Ascending aorta (tissue), 2 donors: ENCODE measurements around the gene C10orf88. TPM values are rescaled to one million over a fixed set of nuclear protein-coding genes. Genes with fewer than 3 reads are reported as not detected.

Source experiments
- DNase-seq, 2 donors: peaks; one replicate each; pipeline ENCODE4 v3.0.0-alpha.2; 2019; ENCODE audit warnings: low spot score in 2 of 2
- H3K27ac ChIP-seq, 2 donors: fragments of 200-600 bp; sonication (generic); one replicate each; pipeline ENCODE4 v1.5.1; 2016 to 2017; ENCODE audit warnings: mild to moderate bottlenecking in 1 of 2
- H3K27me3 ChIP-seq: fragments of 200-600 bp; sonication (generic); one replicate; pipeline ENCODE4 v1.5.1; 2017
- H3K36me3 ChIP-seq, 2 donors: fragments of 200-600 bp; sonication (generic); one replicate each; pipeline ENCODE4 v1.5.1; 2016
- H3K4me1 ChIP-seq, 2 donors: fragments of 200-600 bp; sonication (generic); one replicate each; pipeline ENCODE4 v1.5.1; 2016 to 2017; ENCODE audit warnings: mild to moderate bottlenecking in 1 of 2
- H3K4me3 ChIP-seq, 2 donors: fragments of 200-600 bp; sonication (generic); one replicate each; pipeline ENCODE4 v1.5.1; 2016 to 2017; ENCODE audit warnings: mild to moderate bottlenecking in 1 of 2
- H3K9me3 ChIP-seq, 2 donors: fragments of 200-600 bp; sonication (generic); one replicate each; pipeline ENCODE4 v1.5.1; 2016
- CTCF ChIP-seq, 3 experiments: fragments of 200-600 bp in 2 of 3; fragments of 450-650 bp in 1 of 3; sonication (generic) in 2 of 3; IDR thresholded peaks; one replicate each; pipeline ENCODE4 v1.5.1; 2016 to 2019; ENCODE audit warnings: antibody characterized with exemption in 3 of 3, mild to moderate bottlenecking in 1 of 3, moderate library complexity in 1 of 3
- intact Hi-C: fragments of 100-400 bp; cut with DNase I; formaldehyde crosslinking; loops from one replicate; pipeline ENCODE4 v1.15.1; 2023
- total RNA-seq: library from RNA; depleted of rRNA; stranded (reverse); fragments of >200 nt; gene quantifications from one replicate; pipeline ENCODE4 v1.1.0, GENCODE V29; 2016

The C10orf88 gene
- total RNA-seq, 1 donor from 2014 or later = 1.3 TPM

GRCh38 chr10:122981066-122981464, 27.0 kb upstream of the C10orf88 start:
- peak; percentile 13 to 34 (median 32) for TF ChIP-seq CTCF (IDR thresholded peaks at IDR 0.05)
- Histone ChIP-seq H3K27me3 (no peaks in the 10 kb centered on the region), H3K9me3 (no peaks in the 10 kb centered on the region), H3K36me3 (no peaks in the 10 kb centered on the region), H3K4me1 (peaks cover 0 to 2% of the 10 kb centered on the region in 2 donors), H3K27ac (peak overlapping the region; percentile 89 to 90), H3K4me3 (peak overlapping the region; percentile 75 to 88)
- intact Hi-C loops = no loop called here
- DNase-seq = no peak

- Histone ChIP-seq H3K27ac (peak within 1 kb of the TSS; percentile 89 to 90), H3K9me3 (no peaks in the 10 kb centered on the region), H3K36me3 (no peaks in the 10 kb centered on the region), H3K4me1 (peaks cover 0 to 2% of the 10 kb centered on the region in 2 donors), H3K27me3 (no peaks in the 10 kb centered on the region), H3K4me3 (peak within 1 kb of the TSS; percentile 75 to 88)
- intact Hi-C loops = loop anchor here (1.0 kb wide), 2 partner anchors 26 to 28 kb away; partner anchors contain the start of genes C10orf88 and IKZF5
- peak; percentile 95 to 98 (median 97) for TF ChIP-seq CTCF (IDR thresholded peaks at IDR 0.05)
- DNase-seq = peak; percentile 31 to 92
Observed at GRCh38 chr10:122980209-122981065, 26.4 kb upstream of the C10orf88 start, which contains the start of gene PSTK. Gene PSTK, plus strand, starts transcription at chr10:122980401. Its CDS starts 79 bp downstream, at chr10:122980480.

- Histone ChIP-seq H3K4me3 (no peak overlapping the region), H3K27me3 (no peaks in the 10 kb centered on the region), H3K36me3 (no peaks in the 10 kb centered on the region), H3K4me1 (no peaks in the 10 kb centered on the region), H3K9me3 (no peaks in the 10 kb centered on the region), H3K27ac (no peak overlapping the region)
- DNase-seq = no peak
- intact Hi-C loops = no loop called here
- no peak for TF ChIP-seq CTCF (IDR thresholded peaks at IDR 0.05)
Observed at GRCh38 chr10:122974543-122975064, 20.6 kb upstream of the C10orf88 start.

DNA sequence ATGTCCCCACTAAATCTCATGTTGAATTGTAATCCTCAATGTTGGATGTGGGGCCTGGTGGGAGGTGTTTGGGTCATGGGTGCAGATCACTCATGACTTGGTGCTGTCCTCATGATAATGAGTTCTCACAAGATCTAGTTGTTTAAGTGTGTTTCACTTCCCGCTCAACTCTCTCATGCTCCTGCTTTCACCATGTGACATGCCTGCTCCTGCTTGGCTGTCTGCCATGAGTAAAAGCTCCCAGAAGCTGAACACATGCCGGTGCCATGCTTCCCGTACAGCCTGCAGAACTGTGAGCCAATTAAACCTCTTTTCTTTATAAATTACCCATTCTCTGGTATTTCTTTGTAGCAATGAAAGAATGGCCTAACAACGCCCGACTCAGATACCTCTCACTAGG, 20.0 kb upstream of the C10orf88 start:
- no peak for DNase-seq
- intact Hi-C loops = no loop called here
- Histone ChIP-seq H3K27ac (no peak overlapping the region), H3K4me1 (no peaks in the 10 kb centered on the region), H3K9me3 (no peaks in the 10 kb centered on the region), H3K36me3 (no peaks in the 10 kb centered on the region), H3K27me3 (no peaks in the 10 kb centered on the region), H3K4me3 (no peak overlapping the region)
- no peak for TF ChIP-seq CTCF (IDR thresholded peaks at IDR 0.05)

- no peak overlapping the region for H3K4me3 ChIP-seq
- intact Hi-C loops = no loop called here
- peaks cover 0 to 36% of the 10 kb centered on the region in 2 donors for H3K9me3 ChIP-seq
- no peaks in the 10 kb centered on the region for H3K4me1 ChIP-seq
- no peak for TF ChIP-seq CTCF (IDR thresholded peaks at IDR 0.05)
- no peaks in the 10 kb centered on the region for H3K27me3 ChIP-seq
- peaks cover 0 to 7% of the 10 kb centered on the region in 2 donors for H3K36me3 ChIP-seq
- DNase-seq = no peak
- no peak overlapping the region for H3K27ac ChIP-seq
Observed at GRCh38 chr10:122968698-122969097, 14.7 kb upstream of the C10orf88 start.
